H54 (cell line): ENCODE data around the gene MFSD6.
"Not testable (repeated sequence)": the region's sequence is repeated elsewhere in the genome, so short reads cannot be mapped to it uniquely, and the experiment has no call there.

Experiments used
- DNase-seq: peaks from one replicate; pipeline ENCODE4 v3.0.0; 2011; ENCODE audit warnings: low spot score, mixed read lengths; ENCODE audit not compliant: insufficient read length
- FAIRE-seq: peaks from 3 replicates; lab custom pipeline; 2011; peaks lifted over from hg19 to GRCh38; lab: Jason Lieb, UNC
- POLR2A ChIP-seq: IDR thresholded peaks from 2 replicates; pipeline ENCODE4 v1.6.1; 2011; ENCODE audit warnings: low read depth, mild to moderate bottlenecking, low read length

The MFSD6 gene

DNA sequence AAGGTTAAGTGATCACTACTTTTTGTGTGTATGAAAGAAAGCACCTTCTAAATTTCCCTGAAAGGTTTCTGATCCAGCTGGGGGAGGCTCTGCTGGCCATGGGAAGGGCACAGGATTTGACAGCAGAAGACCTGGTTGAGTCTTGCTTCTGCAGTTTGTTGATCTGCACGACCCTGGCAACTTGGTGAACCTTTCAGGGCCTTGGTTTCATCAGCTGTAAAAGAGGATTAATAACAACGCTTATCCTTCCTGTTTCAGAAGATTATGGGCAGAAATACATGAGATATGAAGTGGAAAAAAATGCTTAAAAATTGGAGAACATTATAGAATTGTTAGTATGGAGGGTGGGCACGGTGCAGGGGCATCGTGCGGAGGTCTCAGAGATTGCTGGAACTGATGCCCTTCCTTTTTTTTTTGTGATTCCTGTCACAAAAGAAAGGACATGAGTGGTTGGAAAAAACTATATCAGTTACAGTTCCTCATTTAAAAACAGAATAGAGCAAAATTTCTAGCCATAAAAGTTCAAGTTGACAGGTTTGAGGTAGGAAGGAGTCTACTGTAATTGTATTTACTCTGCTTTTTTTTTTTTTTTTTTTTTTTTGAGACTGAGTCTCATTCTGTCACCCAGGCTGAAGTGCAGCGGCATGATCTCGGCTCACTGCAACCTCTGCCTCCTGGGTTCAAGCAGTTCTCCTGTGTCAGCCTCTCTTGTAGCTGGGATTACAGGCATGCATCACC, 47.4 kb downstream of the MFSD6 start:
- no peak for TF ChIP-seq POLR2A
- DNase-seq (no peak), FAIRE-seq (no peak)

- no peak for DNase-seq
- TF ChIP-seq POLR2A, result no peak
- no peak for FAIRE-seq
These were observed 48.7 kb downstream of the MFSD6 start for GRCh38 chr2:190456833-190457232.

GRCh38 chr2:190457256-190457655, 49.1 kb downstream of the MFSD6 start:
- FAIRE-seq (no peak), DNase-seq (no peak)

DNA sequence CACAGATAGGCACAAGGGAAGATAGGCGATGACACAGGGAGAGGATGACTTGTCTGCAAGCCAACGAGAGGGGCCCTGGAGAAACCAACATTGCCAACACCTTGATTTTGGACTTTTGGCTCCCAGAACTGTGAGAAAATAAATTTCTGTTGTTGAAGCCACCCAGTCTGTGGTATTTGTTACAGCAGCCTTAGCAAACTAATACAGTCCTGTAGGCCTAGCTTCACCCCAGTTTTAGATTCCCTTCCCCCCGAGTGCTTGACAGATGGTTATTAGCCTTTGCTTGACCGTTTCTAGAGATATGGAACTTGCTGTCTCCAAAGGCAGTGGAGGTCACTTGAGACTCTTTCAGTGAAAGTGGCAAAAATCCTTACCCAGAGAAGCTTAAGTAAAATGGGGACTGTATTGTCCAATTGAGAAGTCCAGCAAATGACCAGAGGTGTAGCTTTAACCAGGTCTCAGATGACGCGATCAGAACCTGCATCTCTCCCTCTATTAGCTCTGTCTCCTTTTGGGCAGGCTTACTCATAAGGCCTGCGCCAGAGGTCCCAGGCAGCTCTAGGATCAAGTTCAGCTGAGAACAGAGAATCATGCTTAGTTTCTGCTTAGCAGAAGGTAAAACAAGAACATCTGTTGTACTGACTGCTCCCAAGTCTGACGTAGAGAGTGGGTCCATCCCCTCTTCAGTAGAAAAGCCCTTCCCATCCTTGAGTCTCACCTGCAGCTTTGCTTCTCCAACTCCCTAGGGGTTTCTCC, 50.4 kb downstream of the MFSD6 start:
- no peak for FAIRE-seq
- DNase-seq, result no peak

More at GRCh38 chr2:190457256-190457655, 49.1 kb downstream of the MFSD6 start:
- TF ChIP-seq POLR2A, result no peak

DNA sequence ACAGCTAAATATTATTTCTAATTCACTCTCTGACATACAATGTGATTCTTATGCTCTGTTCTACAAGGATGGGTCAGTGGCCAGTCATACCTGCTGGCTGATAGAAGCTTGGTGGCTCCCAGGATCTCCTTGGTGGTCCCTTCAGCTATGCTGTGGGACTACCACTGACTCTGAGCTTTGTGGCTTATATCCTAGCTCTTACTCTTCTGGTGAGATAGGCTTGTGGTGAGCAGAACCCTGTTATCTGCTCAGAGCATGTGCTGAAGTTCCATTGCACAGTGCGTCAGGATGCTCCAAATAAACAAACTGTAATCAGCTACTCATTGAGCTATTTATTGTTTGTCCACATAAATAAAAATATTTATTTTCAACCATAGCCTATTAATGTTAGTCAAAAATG, 51.7 kb downstream of the MFSD6 start:
- DNase-seq (no peak), FAIRE-seq (no peak)

More for the DNA sequence above, 50.4 kb downstream of the MFSD6 start:
- TF ChIP-seq POLR2A, result no peak

DNA sequence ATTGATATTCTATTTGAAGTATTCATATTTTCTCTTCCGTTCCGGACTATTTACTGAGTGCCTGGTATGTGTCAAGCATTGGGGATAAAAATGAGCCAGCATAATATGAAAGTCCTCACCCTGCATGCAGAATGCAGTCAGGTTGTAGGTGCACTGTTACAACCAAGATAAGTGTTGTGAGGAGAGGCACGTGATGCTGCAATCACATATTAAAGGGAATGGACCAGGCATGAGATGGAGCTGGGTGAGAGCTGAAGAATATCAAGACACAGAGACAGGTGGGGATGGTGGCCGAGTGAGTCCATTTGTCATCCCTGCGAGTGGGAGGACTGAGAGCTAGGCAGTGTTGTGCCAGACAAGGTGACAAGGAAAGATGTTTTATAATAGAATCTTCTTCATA, 52.3 kb downstream of the MFSD6 start:
- TF ChIP-seq POLR2A, result no peak
- DNase-seq, result no peak
- no peak for FAIRE-seq

More for the DNA sequence above, 51.7 kb downstream of the MFSD6 start:
- no peak for TF ChIP-seq POLR2A

DNA sequence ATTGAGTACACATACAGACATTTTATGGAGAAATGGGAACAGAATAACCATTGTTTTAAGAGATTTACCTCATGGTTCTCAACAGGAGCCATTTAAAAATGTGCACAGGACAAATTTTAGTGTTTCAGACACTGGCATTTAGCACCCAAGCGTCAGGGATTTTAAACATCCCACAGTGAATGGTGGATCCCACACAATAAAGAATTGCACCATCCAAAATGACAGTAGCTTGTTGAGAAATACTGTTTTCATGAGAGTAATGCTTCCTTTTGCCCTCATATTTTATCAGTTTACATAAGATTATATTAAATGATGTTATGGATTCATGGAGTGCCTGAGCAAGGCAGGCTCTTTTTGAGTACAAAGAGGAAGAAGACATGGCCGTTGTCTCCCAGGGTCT, 54.0 kb downstream of the MFSD6 start:
- no peak for TF ChIP-seq POLR2A
- FAIRE-seq, result no peak
- no peak for DNase-seq

DNA sequence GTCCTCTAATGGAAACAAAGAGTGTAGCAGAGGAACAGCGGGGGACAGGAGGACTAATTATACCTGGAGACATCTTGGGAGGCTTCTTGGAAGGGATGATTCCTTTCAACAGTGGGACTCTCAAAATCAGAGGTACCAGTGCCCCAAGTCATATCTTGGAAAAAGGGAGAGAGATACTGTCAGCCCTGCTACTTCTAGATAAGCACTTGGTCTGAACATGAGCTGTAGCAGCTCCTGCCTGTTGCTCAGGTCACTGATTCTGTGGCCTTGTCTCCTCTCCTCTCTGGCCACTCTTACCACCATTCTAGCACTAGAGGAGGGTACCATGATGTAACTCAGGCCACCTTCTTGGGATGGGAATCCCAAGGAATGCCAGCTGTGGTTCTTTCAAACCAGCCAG, 54.5 kb downstream of the MFSD6 start:
- FAIRE-seq, result no peak
- DNase-seq, result no peak
- no peak for TF ChIP-seq POLR2A

DNA sequence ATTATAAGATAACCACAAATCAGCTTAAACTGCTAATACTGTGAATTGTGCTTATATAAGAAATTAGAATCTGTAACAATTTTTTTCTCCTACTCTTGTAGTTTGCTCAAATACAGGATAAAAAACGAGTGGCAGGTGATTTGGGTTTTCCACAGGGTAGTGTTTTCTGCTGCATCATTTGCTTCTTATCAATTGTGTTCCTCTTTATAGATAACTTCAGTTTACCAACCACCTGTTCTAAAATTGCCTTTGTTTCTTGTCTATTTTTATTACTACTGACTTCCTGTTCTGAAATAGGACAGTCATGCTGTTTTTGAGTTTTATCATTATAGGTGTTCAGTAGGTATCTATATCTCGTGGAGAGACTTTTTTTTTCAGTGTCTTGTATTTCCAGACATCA, 56.9 kb downstream of the MFSD6 start:
- no peak for FAIRE-seq
- TF ChIP-seq POLR2A, result no peak
- no peak for DNase-seq

- DNase-seq (no peak), FAIRE-seq (no peak)
- TF ChIP-seq POLR2A, result no peak
These were observed 58.8 kb downstream of the MFSD6 start for GRCh38 chr2:190466819-190467446.

GRCh38 chr2:190467575-190468083, 59.5 kb downstream of the MFSD6 start:
- no peak for FAIRE-seq
- DNase-seq, result no peak
- TF ChIP-seq POLR2A, result no peak

DNA sequence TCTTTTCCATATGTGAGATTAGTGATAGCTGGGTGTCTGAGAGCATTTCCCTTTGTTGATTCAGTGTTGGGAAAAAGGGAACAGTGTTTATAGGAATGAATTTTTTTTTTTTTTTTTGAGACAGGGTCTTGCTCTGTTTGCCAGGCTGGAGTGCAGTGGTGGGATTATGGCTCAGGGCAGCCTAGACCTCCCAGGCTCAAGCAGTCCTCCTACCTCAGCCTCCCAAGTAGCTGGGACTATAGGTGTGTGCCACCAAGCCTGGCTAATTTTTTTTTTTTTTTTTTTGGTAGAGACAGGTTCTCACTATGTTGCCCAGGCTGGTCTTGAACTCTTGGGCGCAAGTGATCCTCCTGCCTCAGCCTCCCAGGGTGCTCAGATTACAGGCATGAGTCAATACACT, 60.2 kb downstream of the MFSD6 start:
- FAIRE-seq, DNase-seq: not testable (repeated sequence)

DNA sequence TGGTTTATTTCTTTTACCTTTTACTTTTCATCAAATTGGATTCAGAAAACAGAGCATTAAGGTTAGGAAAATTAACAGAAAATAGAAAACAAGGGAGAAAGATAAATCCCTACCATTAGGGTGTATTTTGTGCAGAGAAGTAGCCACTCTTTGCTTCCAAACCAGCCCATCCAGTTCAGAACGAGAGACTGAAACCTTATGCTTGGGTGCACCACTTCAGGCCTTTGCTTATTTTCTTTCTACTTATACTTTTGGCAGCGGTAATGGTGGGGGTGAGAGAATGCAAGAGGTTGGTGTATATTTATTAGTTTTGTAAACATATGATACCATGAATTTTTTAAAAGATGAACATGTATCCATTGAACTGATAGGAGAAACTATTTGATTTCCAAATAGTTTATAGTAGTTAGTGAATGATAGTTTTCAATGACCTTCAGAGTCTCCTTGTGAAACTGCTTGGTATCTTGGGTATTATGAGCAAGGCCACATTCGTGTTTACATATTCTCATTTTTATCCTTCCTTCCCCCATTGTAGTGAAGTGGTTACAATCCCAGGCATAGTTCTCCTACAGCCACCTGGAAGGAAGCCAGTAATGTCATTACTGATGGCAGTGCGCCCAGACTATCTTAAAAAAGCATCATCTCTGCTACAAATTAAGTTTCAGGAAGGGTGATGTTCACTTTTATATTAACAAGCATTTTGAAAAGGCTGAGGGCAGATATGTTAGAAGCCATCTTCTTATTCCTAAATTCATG, 60.8 kb downstream of the MFSD6 start:
- DNase-seq (peak; percentile 44), FAIRE-seq (peak; percentile 92)
- TF ChIP-seq POLR2A, result no peak
